ENCODE results near the gene DPYD.

DPYD gene

GRCh38 chr1:97160818-97161217 is 760.0 kb downstream of the DPYD start:
- no peaks in the 10 kb centered on the region for H3K27me3 ChIP-seq (ENCODE audit: insufficient read depth, low read length)
- H3K4me3 ChIP-seq (ENCODE audit: low read depth, low read length, poor library complexity, severe bottlenecking) = no peak overlapping the region
- no peak overlapping the region for H3K9ac ChIP-seq (ENCODE audit: low read length)
- no peaks in the 10 kb centered on the region for H3K36me3 ChIP-seq (ENCODE audit: insufficient read depth, low read length)
- no peaks in the 10 kb centered on the region for H3K9me2 ChIP-seq (ENCODE audit: low read depth, low read length)
- no peaks in the 10 kb centered on the region for H3K9me3 ChIP-seq (ENCODE audit: low read length)
- H3K4me2 ChIP-seq (ENCODE audit: low read length) = no peak overlapping the region
- TF ChIP-seq EZH2 (IDR thresholded peaks at IDR 0.05; ENCODE audit: borderline replicate concordance, low read length) = no peak
- no peaks in the 10 kb centered on the region for H3K4me1 ChIP-seq (ENCODE audit: insufficient read depth, low read length, severe bottlenecking)
- H2AFZ ChIP-seq (ENCODE audit: low read length) = no peak overlapping the region
- H3K27ac ChIP-seq (ENCODE audit: low read depth, low read length, poor library complexity, severe bottlenecking) = no peak overlapping the region
- H4K20me1 ChIP-seq (ENCODE audit: insufficient read depth, low read length) = no peaks in the 10 kb centered on the region
- H3K79me2 ChIP-seq (ENCODE audit: insufficient read depth, low read length) = no peaks in the 10 kb centered on the region
- no peaks in the 10 kb centered on the region for H3F3A ChIP-seq (ENCODE audit: insufficient read depth, low read length)

DNA sequence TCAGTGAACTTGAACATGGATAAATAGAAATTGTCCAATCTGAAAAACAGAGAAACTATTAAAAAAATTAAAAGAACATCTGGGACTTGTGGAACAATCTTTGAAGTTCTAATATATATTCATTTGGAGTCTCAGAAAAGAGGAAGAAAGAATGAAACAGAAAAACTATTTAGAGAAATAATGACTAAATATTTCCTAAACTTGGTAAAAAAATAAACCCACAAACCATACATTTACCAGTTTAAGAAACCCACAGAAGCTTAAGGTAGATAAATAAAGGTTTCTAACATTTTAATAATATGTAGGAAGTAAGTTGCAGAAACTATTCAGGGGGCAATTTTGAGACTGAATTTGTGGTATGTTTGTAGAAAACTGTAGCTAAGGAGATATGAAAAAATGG is 761.5 kb downstream of the DPYD start:
- H3K27me3 ChIP-seq (ENCODE audit: insufficient read depth, low read length) = no peaks in the 10 kb centered on the region
- no peaks in the 10 kb centered on the region for H3K36me3 ChIP-seq (ENCODE audit: insufficient read depth, low read length)
- no peaks in the 10 kb centered on the region for H3K4me1 ChIP-seq (ENCODE audit: insufficient read depth, low read length, severe bottlenecking)
- no peaks in the 10 kb centered on the region for H3K79me2 ChIP-seq (ENCODE audit: insufficient read depth, low read length)
- H3K9me2 ChIP-seq (ENCODE audit: low read depth, low read length) = no peaks in the 10 kb centered on the region
- no peak overlapping the region for H3K4me2 ChIP-seq (ENCODE audit: low read length)
- no peak overlapping the region for H3K27ac ChIP-seq (ENCODE audit: low read depth, low read length, poor library complexity, severe bottlenecking)
- no peak overlapping the region for H3K9ac ChIP-seq (ENCODE audit: low read length)
- no peaks in the 10 kb centered on the region for H4K20me1 ChIP-seq (ENCODE audit: insufficient read depth, low read length)
- no peak overlapping the region for H3K4me3 ChIP-seq (ENCODE audit: low read depth, low read length, poor library complexity, severe bottlenecking)
- TF ChIP-seq EZH2 (IDR thresholded peaks at IDR 0.05; ENCODE audit: borderline replicate concordance, low read length) = no peak
- no peak for TF ChIP-seq CTCF (IDR thresholded peaks at IDR 0.05; ENCODE audit: low read length)
- H3F3A ChIP-seq (ENCODE audit: insufficient read depth, low read length) = no peaks in the 10 kb centered on the region
- H2AFZ ChIP-seq (ENCODE audit: low read length) = no peak overlapping the region
- H3K9me3 ChIP-seq (ENCODE audit: low read length) = no peaks in the 10 kb centered on the region

- Histone ChIP-seq H3K79me2 (ENCODE audit: insufficient read depth, low read length) (no peaks in the 10 kb centered on the region), H3K36me3 (ENCODE audit: insufficient read depth, low read length) (no peaks in the 10 kb centered on the region), H3F3A (ENCODE audit: insufficient read depth, low read length) (no peaks in the 10 kb centered on the region), H3K27me3 (ENCODE audit: insufficient read depth, low read length) (no peaks in the 10 kb centered on the region), H3K9me2 (ENCODE audit: low read depth, low read length) (no peaks in the 10 kb centered on the region), H3K4me2 (ENCODE audit: low read length) (no peak overlapping the region), H4K20me1 (ENCODE audit: insufficient read depth, low read length) (no peaks in the 10 kb centered on the region), H3K4me1 (ENCODE audit: insufficient read depth, low read length, severe bottlenecking) (no peaks in the 10 kb centered on the region), H2AFZ (ENCODE audit: low read length) (no peak overlapping the region), H3K9me3 (ENCODE audit: low read length) (no peaks in the 10 kb centered on the region), H3K9ac (ENCODE audit: low read length) (no peak overlapping the region), H3K4me3 (ENCODE audit: low read depth, low read length, poor library complexity, severe bottlenecking) (no peak overlapping the region), H3K27ac (ENCODE audit: low read depth, low read length, poor library complexity, severe bottlenecking) (no peak overlapping the region)
- TF ChIP-seq CTCF (IDR thresholded peaks at IDR 0.05; ENCODE audit: low read length) = no peak
- no peak for TF ChIP-seq EZH2 (IDR thresholded peaks at IDR 0.05; ENCODE audit: borderline replicate concordance, low read length)
Observed at GRCh38 chr1:97158691-97159096, 762.1 kb downstream of the DPYD start.

- no peaks in the 10 kb centered on the region for H3K36me3 ChIP-seq (ENCODE audit: insufficient read depth, low read length)
- no peaks in the 10 kb centered on the region for H4K20me1 ChIP-seq (ENCODE audit: insufficient read depth, low read length)
- no peak overlapping the region for H3K4me2 ChIP-seq (ENCODE audit: low read length)
- H3K4me1 ChIP-seq (ENCODE audit: insufficient read depth, low read length, severe bottlenecking) = no peaks in the 10 kb centered on the region
- H3F3A ChIP-seq (ENCODE audit: insufficient read depth, low read length) = no peaks in the 10 kb centered on the region
- H3K27ac ChIP-seq (ENCODE audit: low read depth, low read length, poor library complexity, severe bottlenecking) = no peak overlapping the region
- no peaks in the 10 kb centered on the region for H3K27me3 ChIP-seq (ENCODE audit: insufficient read depth, low read length)
- TF ChIP-seq EZH2 (IDR thresholded peaks at IDR 0.05; ENCODE audit: borderline replicate concordance, low read length) (no peak), CTCF (IDR thresholded peaks at IDR 0.05; ENCODE audit: low read length) (no peak)
- no peak overlapping the region for H3K4me3 ChIP-seq (ENCODE audit: low read depth, low read length, poor library complexity, severe bottlenecking)
- no peaks in the 10 kb centered on the region for H3K79me2 ChIP-seq (ENCODE audit: insufficient read depth, low read length)
- H3K9ac ChIP-seq (ENCODE audit: low read length) = no peak overlapping the region
- H3K9me2 ChIP-seq (ENCODE audit: low read depth, low read length) = no peaks in the 10 kb centered on the region
- no peaks in the 10 kb centered on the region for H3K9me3 ChIP-seq (ENCODE audit: low read length)
- no peak overlapping the region for H2AFZ ChIP-seq (ENCODE audit: low read length)
Observed at GRCh38 chr1:97157991-97158390, 762.8 kb downstream of the DPYD start.

Measured in OCI-LY1 (cell line).